HG03039 (cell line): Measurements from ENCODE around the gene CDKN1B.
"Not testable (repeated sequence)": the region's sequence is repeated elsewhere in the genome, so short reads cannot be mapped to it uniquely, and the experiment has no call there.

Source experiments
- ATAC-seq: cut with Tn5 transposase; IDR thresholded peaks from one replicate; pipeline ENCODE4 v1.9.1; 2021; ENCODE audit warnings: mild to moderate bottlenecking, moderate library complexity; ENCODE audit not compliant: unreplicated experiment

The CDKN1B gene

GRCh38 chr12:12723681-12724420, 6.7 kb downstream of the CDKN1B start:
- no peak for ATAC-seq

- peak; percentile 22 for ATAC-seq
Observed at GRCh38 chr12:12724421-12725085, 7.4 kb downstream of the CDKN1B start.

- peak; percentile 50 for ATAC-seq
Observed at GRCh38 chr12:12725086-12725955, 8.2 kb downstream of the CDKN1B start.

GRCh38 chr12:12725956-12726554, 8.9 kb downstream of the CDKN1B start:
- ATAC-seq = no peak

GRCh38 chr12:12726555-12727093, 9.5 kb downstream of the CDKN1B start:
- ATAC-seq = no peak

GRCh38 chr12:12731178-12731577, 14.0 kb downstream of the CDKN1B start:
- no peak for ATAC-seq

GRCh38 chr12:12731785-12732184, 14.6 kb downstream of the CDKN1B start:
- no peak for ATAC-seq

GRCh38 chr12:12733118-12733517, 15.9 kb downstream of the CDKN1B start:
- no peak for ATAC-seq

- no peak for ATAC-seq
Observed at GRCh38 chr12:12734054-12734453, 16.9 kb downstream of the CDKN1B start.

GRCh38 chr12:12734561-12735071, 17.4 kb downstream of the CDKN1B start:
- ATAC-seq = no peak

GRCh38 chr12:12735301-12735700, 18.1 kb downstream of the CDKN1B start:
- no peak for ATAC-seq

- peak; percentile 56 for ATAC-seq
Observed at GRCh38 chr12:12736759-12737676, 19.9 kb downstream of the CDKN1B start.

GRCh38 chr12:12738152-12738551, 21.0 kb downstream of the CDKN1B start:
- not testable (repeated sequence) for ATAC-seq

- ATAC-seq = no peak
Observed at GRCh38 chr12:12741660-12742059, 24.5 kb downstream of the CDKN1B start.

- no peak for ATAC-seq
Observed at GRCh38 chr12:12744546-12745305, 27.6 kb downstream of the CDKN1B start.

- ATAC-seq = no peak
Observed at GRCh38 chr12:12745576-12746211, 28.5 kb downstream of the CDKN1B start.

GRCh38 chr12:12747278-12747677, 30.1 kb downstream of the CDKN1B start:
- ATAC-seq = no peak

- no peak for ATAC-seq
Observed at GRCh38 chr12:12748044-12748443, 30.9 kb downstream of the CDKN1B start.
